B cell (primary cell): ENCODE data around the gene SLC35G6. TPM values are rescaled to one million over a fixed set of nuclear protein-coding genes. Genes with fewer than 3 reads are reported as not detected.

ENCODE experiments used
- ATAC-seq: fragments of 200-7000 bp; cut with Tn5 transposase; one replicate; pipeline ENCODE4 v1.10.0; 2021; ENCODE audit warnings: low read depth, mild to moderate bottlenecking, moderate number of reproducible peaks, moderate library complexity
- CTCF ChIA-PET: fragments of 350-600 bp; sonication (Branson Sonifier 250); formaldehyde crosslinking; loops from one replicate; lab custom pipeline; 2021; ENCODE audit warnings: antibody characterized with exemption, inconsistent platforms; lab: Charles Lee
- POLR2A ChIA-PET: fragments of 350-600 bp; sonication (Branson Sonifier 250); formaldehyde crosslinking; loops from one replicate; lab custom pipeline; 2021; ENCODE audit warnings: antibody characterized with exemption; lab: Charles Lee
- DNase-seq: peaks from one replicate; pipeline ENCODE4 v3.0.0; 2013
- H2AFZ ChIP-seq: 2 replicates; pipeline ENCODE4 v1.6.1; 2012; ENCODE audit warnings: mild to moderate bottlenecking, low read depth, low read length; ENCODE audit not compliant: insufficient read depth, poor library complexity, severe bottlenecking
- H3K27ac ChIP-seq, 2 donors: 1 replicate in 1 of 2; 2 replicates in 1 of 2; pipeline ENCODE4 v1.5.1; 2012 to 2013; ENCODE audit warnings: low read length in 2 of 2, mild to moderate bottlenecking in 2 of 2, moderate library complexity in 1 of 2
- H3K27me3 ChIP-seq, 4 experiments: fragments of 200-600 bp in 1 of 4; sonication (generic) in 1 of 4; replicated peaks in 1 of 4; 1 replicate in 2 of 4; 2 replicates in 2 of 4; pipeline versions ENCODE4 v1.6.1 to v1.7.0; 2013 to 2016; ENCODE audit warnings: low read length in 3 of 4, mild to moderate bottlenecking in 2 of 4, mixed read lengths in 1 of 4, moderate library complexity in 1 of 4; ENCODE audit not compliant: insufficient read depth in 4 of 4, control insufficient read depth in 3 of 4; ENCODE audit errors: control extremely low read depth in 1 of 4
- H3K36me3 ChIP-seq, 2 experiments: replicated peaks in 1 of 2; 1 replicate in 1 of 2; 2 replicates in 1 of 2; pipeline versions ENCODE4 v1.6.1 to v1.7.1; 2013; ENCODE audit warnings: low read length in 1 of 2; ENCODE audit not compliant: insufficient read depth in 2 of 2, control insufficient read depth in 1 of 2; ENCODE audit errors: control extremely low read depth in 1 of 2, extremely low read depth in 1 of 2
- H3K4me1 ChIP-seq, 2 donors: fragments of 200-600 bp in 1 of 2; sonication (generic) in 1 of 2; 1 replicate in 1 of 2; 2 replicates in 1 of 2; pipeline versions ENCODE4 v1.5.1 to v1.6.1; 2013 to 2017; ENCODE audit warnings: low read length in 2 of 2; ENCODE audit not compliant: control insufficient read depth in 2 of 2, insufficient read depth in 2 of 2
- H3K4me2 ChIP-seq: replicated peaks from 2 replicates; pipeline ENCODE3; 2012; ENCODE audit warnings: mild to moderate bottlenecking, low read depth, low read length; ENCODE audit not compliant: poor library complexity, severe bottlenecking
- H3K4me3 ChIP-seq, 5 experiments: fragments of 200-600 bp in 1 of 5; sonication (generic) in 1 of 5; 1 replicate in 3 of 5; 2 replicates in 2 of 5; pipeline versions ENCODE4 v1.5.1 to v1.7.0; 2011 to 2016; ENCODE audit warnings: low read length in 4 of 5, mild to moderate bottlenecking in 4 of 5, low read depth in 2 of 5, control low read depth in 1 of 5, moderate library complexity in 1 of 5; ENCODE audit not compliant: insufficient read depth in 1 of 5; ENCODE audit errors: control extremely low read depth in 1 of 5, extremely low read depth in 1 of 5
- H3K79me2 ChIP-seq: fragments of 200-600 bp; sonication (generic); one replicate; pipeline ENCODE4 v1.6.0; 2016; ENCODE audit warnings: low read length; ENCODE audit not compliant: control insufficient read depth, insufficient read depth
- H3K9ac ChIP-seq: fragments of 200-600 bp; sonication (generic); 2 replicates; pipeline ENCODE4 v1.6.1; 2017; ENCODE audit warnings: mild to moderate bottlenecking, low read length, moderate library complexity
- H3K9me3 ChIP-seq, 3 donors: one replicate each; pipeline versions ENCODE4 v1.6.1 to v1.7.1; 2013; ENCODE audit warnings: low read length in 2 of 3; ENCODE audit not compliant: control insufficient read depth in 2 of 3, insufficient read depth in 1 of 3; ENCODE audit errors: control extremely low read depth in 1 of 3
- H4K20me1 ChIP-seq: 2 replicates; pipeline ENCODE4 v1.6.0; 2012; ENCODE audit warnings: mild to moderate bottlenecking, low read length; ENCODE audit not compliant: insufficient read depth, control insufficient read depth, poor library complexity, severe bottlenecking
- H3K27ac Mint-ChIP-seq: one replicate; pipeline ENCODE4 v1.8.0; 2021; ENCODE audit warnings: mixed read lengths
- H3K27me3 Mint-ChIP-seq: one replicate; pipeline ENCODE4 v1.8.0; 2021; ENCODE audit warnings: mixed read lengths
- H3K4me1 Mint-ChIP-seq: one replicate; pipeline ENCODE4 v1.8.0; 2021; ENCODE audit warnings: mixed read lengths
- H3K4me3 Mint-ChIP-seq: one replicate; pipeline ENCODE4 v1.8.0; 2021; ENCODE audit warnings: mixed read lengths
- H3K9me3 Mint-ChIP-seq: one replicate; pipeline ENCODE4 v1.8.0; 2022; ENCODE audit warnings: mixed read lengths; ENCODE audit not compliant: insufficient read depth
- CTCF ChIP-seq: fragments of 200-600 bp; IDR thresholded peaks from one replicate; pipeline ENCODE4 v1.8.0; 2022; ENCODE audit warnings: antibody characterized with exemption, mild to moderate bottlenecking
- EZH2 ChIP-seq: IDR thresholded peaks from 2 replicates; pipeline ENCODE4 v1.6.1; 2012; ENCODE audit warnings: borderline replicate concordance, low read depth, mild to moderate bottlenecking, moderate library complexity, low read length; ENCODE audit not compliant: insufficient read depth, poor library complexity, severe bottlenecking
- WGBS: methylation state at CpG from one replicate; pipeline ENCODE4 v1.1.5; 2013; ENCODE audit warnings: missing lambda C conversion rate; ENCODE audit not compliant: insufficient coverage; 5-methylcytosine and 5-hydroxymethylcytosine counted together
- intact Hi-C: fragments of 100-400 bp; cut with micrococcal nuclease; formaldehyde crosslinking; loops from one replicate; pipeline ENCODE4 v1.10.0; 2022
- polyA plus RNA-seq: library from polyadenylated mRNA; depleted of rRNA; stranded (reverse); fragments of >200 nt; gene quantifications from 2 replicates; pipeline ENCODE4 v1.2.3, GENCODE V29; 2012
- total RNA-seq, 2 donors: library from RNA; stranded (reverse); fragments of 120-200 nt in 1 of 2; gene quantifications; 1 replicate in 1 of 2; 2 replicates in 1 of 2; pipeline versions ENCODE4 v1.2.3 to v1.2.4, GENCODE V29; 2013 to 2022

Gene SLC35G6
- total and polyA plus RNA-seq, 2 donors (not counting 1 experiment from before 2014, with no cell fraction given): 0.04 to 0.30 TPM

GRCh38 chr17:7496470-7497183, 15.4 kb downstream of the SLC35G6 start:
- H3K4me3 Mint-ChIP-seq: no peak overlapping the region
- CTCF ChIA-PET: interaction anchor here (1.0 to 4.5 kb wide), 4 partner anchors 11 to 64 kb away, joined by 4 to 21 read pairs (median 5); no protein-coding TSS in a partner anchor
- intact Hi-C loops: no loop called here

More at GRCh38 chr17:7496470-7497183, 15.4 kb downstream of the SLC35G6 start:
- Mint-ChIP-seq H3K27ac (peak overlapping the region; percentile 15), H3K4me1 (peaks cover 22% of the 10 kb centered on the region), H3K27me3 (no peaks in the 10 kb centered on the region), H3K9me3 (no peaks in the 10 kb centered on the region)
- Histone ChIP-seq H3K9me3 (no peaks in the 10 kb centered on the region), H3K36me3 (peaks cover 7 to 68% of the 10 kb centered on the region in 2 experiments), H3K4me3 (no peak overlapping the region), H3K27me3 (no peaks in the 10 kb centered on the region), H3K9ac (no peak overlapping the region), H3K79me2 (peaks cover 51% of the 10 kb centered on the region), H4K20me1 (peaks cover 73% of the 10 kb centered on the region), H3K4me1 (no peaks in the 10 kb centered on the region), H3K4me2 (no peak overlapping the region), H3K27ac (no peak overlapping the region), H2AFZ (no peak overlapping the region)
- no peak for TF ChIP-seq CTCF
- TF ChIP-seq EZH2: no peak
- WGBS: 97% methylated on average over 19 of the region's 20 CpGs
- DNase-seq (peak; percentile 22), ATAC-seq (no peak)
- POLR2A ChIA-PET: interaction anchor here (1.0 kb wide), 1 partner anchor 75 kb away, joined by 3 read pairs; no protein-coding TSS in a partner anchor
